K562 (cell line): ENCODE results near the gene CSNK1G1. TPM values are rescaled to one million over a fixed set of nuclear protein-coding genes. Genes with fewer than 3 reads are reported as not detected.

Experiments used
- ATAC-seq: fragments of 200-7000 bp; cut with Tn5 transposase; 3 replicates; pipeline ENCODE4 v1.9.1; 2020; ENCODE audit warnings: moderate library complexity
- BruUV-seq: library from RNA; stranded (reverse); fragments of 400-500 nt; replicated peaks from 2 replicates; lab custom pipeline; 2021; lab: Mats Ljungman, UMichigan
- CTCF ChIA-PET: fragments of 300-600 bp; formaldehyde crosslinking; extraction: SDS; loops from one replicate; lab custom pipeline; 2021; ENCODE audit warnings: low intra/inter-chr PET ratio; lab: Yijun Ruan, JAX
- POLR2A ChIA-PET: fragments of 300-600, 350-650 bp; sonication (Branson Sonifier 250); formaldehyde crosslinking; extraction: SDS; loops from one replicate; lab custom pipeline; 2021; ENCODE audit warnings: antibody characterized with exemption, inconsistent platforms; lab: Yijun Ruan, JAX
- DNase-seq, 4 experiments: peaks; one replicate each; pipeline versions ENCODE4 v3.0.0 to v3.0.0-alpha.2; 2011 to 2018; ENCODE audit warnings: low spot score in 3 of 4, mixed read lengths in 3 of 4; ENCODE audit errors: extremely low read depth in 1 of 4
- FAIRE-seq: peaks from 2 replicates; lab custom pipeline; 2011; peaks lifted over from hg19 to GRCh38; lab: Jason Lieb, UNC
- H2AFZ ChIP-seq: 2 replicates; pipeline ENCODE4 v1.6.0; 2011; ENCODE audit warnings: low read depth, low read length, control low read depth, inconsistent platforms
- H3K27ac ChIP-seq: fragments of 200-600 bp; 3 replicates; pipeline ENCODE4 v1.8.0; 2011; ENCODE audit warnings: low read depth, mild to moderate bottlenecking, control low read depth, inconsistent platforms, low read length, moderate library complexity, mixed read lengths; ENCODE audit errors: extremely low read depth
- H3K27me3 ChIP-seq, 2 experiments: fragments of 300-600 bp in 1 of 2; 2 replicates in 1 of 2; 3 replicates in 1 of 2; pipeline versions ENCODE4 v1.6.0 to v1.8.0; 2011; ENCODE audit warnings: inconsistent platforms in 2 of 2, low read length in 2 of 2, mild to moderate bottlenecking in 1 of 2, mixed read lengths in 1 of 2, moderate library complexity in 1 of 2; ENCODE audit not compliant: control insufficient read depth in 2 of 2, insufficient read depth in 2 of 2
- H3K36me3 ChIP-seq: fragments of 300-600 bp; 3 replicates; pipeline ENCODE4 v1.8.0; 2011; ENCODE audit warnings: mild to moderate bottlenecking, low read length, inconsistent platforms; ENCODE audit not compliant: control insufficient read depth, insufficient read depth
- H3K4me1 ChIP-seq, 2 experiments: fragments of 200-600 bp in 1 of 2; replicated peaks in 1 of 2; 2 replicates in 1 of 2; 3 replicates in 1 of 2; pipeline versions ENCODE4 v1.5.1 to v1.8.0; 2011; ENCODE audit warnings: inconsistent platforms in 2 of 2, low read length in 2 of 2, mild to moderate bottlenecking in 1 of 2, mixed read lengths in 1 of 2, moderate library complexity in 1 of 2; ENCODE audit not compliant: control insufficient read depth in 2 of 2, insufficient read depth in 2 of 2
- H3K4me2 ChIP-seq: 2 replicates; pipeline ENCODE4 v1.6.1; 2011; ENCODE audit warnings: low read length, control low read depth, inconsistent platforms, mixed read lengths; ENCODE audit not compliant: insufficient read depth
- H3K4me3 ChIP-seq: fragments of 200-600 bp; sonication (generic), shearing (Covaris generic); 2 replicates; pipeline ENCODE4 v1.5.1; 2016; ENCODE audit warnings: control low read depth, inconsistent platforms
- H3K79me2 ChIP-seq: fragments of 200-600 bp; 3 replicates; pipeline ENCODE4 v1.8.0; 2011; ENCODE audit warnings: low read length, inconsistent platforms; ENCODE audit not compliant: control insufficient read depth, insufficient read depth
- H3K9ac ChIP-seq, 2 experiments: 2 replicates each; pipeline versions ENCODE4 v1.6.0 to v1.6.1; 2011; ENCODE audit warnings: low read depth in 2 of 2, low read length in 2 of 2, control low read depth in 1 of 2, inconsistent platforms in 1 of 2, mild to moderate bottlenecking in 1 of 2, mixed read lengths in 1 of 2; ENCODE audit not compliant: insufficient read depth in 1 of 2
- H3K9me1 ChIP-seq: one replicate; pipeline ENCODE4 v1.6.0; 2011; ENCODE audit warnings: inconsistent platforms, mild to moderate bottlenecking, low read length, moderate library complexity; ENCODE audit not compliant: control insufficient read depth, insufficient read depth
- H3K9me3 ChIP-seq: replicated peaks from 2 replicates; pipeline ENCODE4 v1.5.1; 2011; ENCODE audit warnings: low read depth, low read length, inconsistent platforms; ENCODE audit not compliant: control insufficient read depth, insufficient read depth
- H4K20me1 ChIP-seq: replicated peaks from 2 replicates; pipeline ENCODE4 v1.6.1; 2011; ENCODE audit warnings: low read length, inconsistent platforms, mixed read lengths; ENCODE audit not compliant: control insufficient read depth, insufficient read depth
- BCOR ChIP-seq: fragments of 450-650 bp; IDR thresholded peaks from 2 replicates; pipeline ENCODE4 v1.6.1; 2016
- CBFB ChIP-seq: sonication (generic); formaldehyde crosslinking; IDR thresholded peaks from 2 replicates; pipeline ENCODE4 v1.4.0; 2020; ENCODE audit warnings: mild to moderate bottlenecking, missing genetic modification reagents
- KDM1A ChIP-seq, 2 experiments: fragments of 450-650 bp; IDR thresholded peaks; 2 replicates each; pipeline ENCODE4 v1.6.1; 2016; ENCODE audit warnings: mild to moderate bottlenecking in 2 of 2
- MLLT1 ChIP-seq, 2 experiments: fragments of 450-650 bp; IDR thresholded peaks; 2 replicates each; pipeline ENCODE4 v1.6.1; 2016
- THAP7 ChIP-seq: fragments of 250-450 bp; sonication (Bioruptor Pico); IDR thresholded peaks from 2 replicates; pipeline ENCODE4 v1.5.0; 2021
- ZNF354B ChIP-seq: fragments of 250-450 bp; sonication (Bioruptor Pico); IDR thresholded peaks from 2 replicates; pipeline ENCODE4 v1.4.0; 2020
- ZNF655 ChIP-seq: fragments of 250-450 bp; sonication (Bioruptor Pico); IDR thresholded peaks from 2 replicates; pipeline ENCODE4 v1.5.0; 2021
- WGBS: fragments of 100-300 bp; shearing (Covaris generic); methylation state at CpG from one replicate; pipeline ENCODE4 v1.1.6; 2016; ENCODE audit warnings: low coverage, mixed read lengths; ENCODE audit not compliant: insufficient coverage; ENCODE audit errors: missing lambda C conversion rate; 5-methylcytosine and 5-hydroxymethylcytosine counted together
- in situ Hi-C: fragments of 300-500 bp; cut with MboI; formaldehyde crosslinking; loops from 4 replicates; pipeline ENCODE4 v1.15.0; 2018; ENCODE audit warnings: inconsistent platforms, mixed read lengths
- intact Hi-C: fragments of 100-400 bp; cut with micrococcal nuclease; formaldehyde crosslinking; loops from 2 replicates; pipeline ENCODE4 v1.14.2; 2022
- polyA plus RNA-seq, 8 experiments: library from polyadenylated mRNA; depleted of rRNA in 4 of 8; stranded (reverse) in 5 of 8; unstranded in 3 of 8; fragments of >200 nt; fragmentation: Nextera tagmentation in 2 of 8; fragmentation: Illumina TruSeq in 1 of 8; extraction: Ambion mirVana in 2 of 8; extraction: Trizol in 1 of 8; gene quantifications; 2 replicates each; pipeline versions ENCODE4 v1.2.1 to v1.2.3, GENCODE V29; 2011 to 2014; ENCODE audit warnings: inconsistent platforms in 1 of 8, missing spikeins in 1 of 8
- total RNA-seq, 7 experiments: library from RNA; depleted of rRNA in 6 of 7; stranded (reverse); fragments of >200 nt in 6 of 7; fragmentation: Illumina TruSeq in 2 of 7; extraction: Trizol in 2 of 7; gene quantifications; 2 replicates each; pipeline versions ENCODE4 v1.2.1 to v1.2.3, GENCODE V29; 2011 to 2021; ENCODE audit warnings: low replicate concordance in 1 of 7

CSNK1G1 gene
- total and polyA plus RNA-seq, 9 of the 15 experiments (the other 6 are each of a cell fraction or from before 2014, with no cell fraction given), result 4.5 to 18.5 (median 9.5) TPM

GRCh38 chr15:64245405-64245804 is 110.6 kb downstream of the CSNK1G1 start:
- DNase-seq (no peak), FAIRE-seq (no peak), ATAC-seq (no peak)
- no peaks in the 10 kb centered on the region for H3K27me3 ChIP-seq
- no peak overlapping the region for H3K4me2 ChIP-seq
- BruUV-seq, result no TSS peak
- H3K4me3 ChIP-seq, result no peak overlapping the region
- no peak overlapping the region for H3K9ac ChIP-seq
- in situ Hi-C loops, result no loop called here
- peaks cover 0 to 18% of the 10 kb centered on the region in 2 experiments; a peak in 4 of 5 replicates for H3K4me1 ChIP-seq
- CTCF ChIA-PET, result no interaction called here
- H4K20me1 ChIP-seq, result no peaks in the 10 kb centered on the region
- TF ChIP-seq BCOR, result peak; percentile 63
- no peak for TF ChIP-seq THAP7 (CRISPR knock-in tag)
- TF ChIP-seq ZNF655 (CRISPR knock-in tag), result no peak
- TF ChIP-seq MLLT1 (IDR thresholded peaks at IDR 0.05), result no peak
- 0 out of 4 replicates have a peak, but pooled peaks of 1 of the 2 experiments have one; percentile 23 for TF ChIP-seq KDM1A (IDR thresholded peaks at IDR 0.05)
- no peak for TF ChIP-seq ZNF354B (CRISPR knock-in tag)
- TF ChIP-seq CBFB, result no peak
- no peaks in the 10 kb centered on the region for H3K9me3 ChIP-seq
- H2AFZ ChIP-seq, result no peak overlapping the region
- WGBS, result 87% methylated on average over 4 of the region's 4 CpGs
- H3K36me3 ChIP-seq, result no peaks in the 10 kb centered on the region
- peaks cover 4% of the 10 kb centered on the region for H3K79me2 ChIP-seq
- POLR2A ChIA-PET, result interaction anchor here (0.6 to 7.1 kb wide), 2 partner anchors 12 to 82 kb away, joined by 3 to 40 read pairs; partner anchors contain the start of gene PPIB
- intact Hi-C loops, result no loop called here
- no peaks in the 10 kb centered on the region for H3K9me1 ChIP-seq
- H3K27ac ChIP-seq, result no peak overlapping the region
